ENCODE data around the gene MKLN1.

DNA sequence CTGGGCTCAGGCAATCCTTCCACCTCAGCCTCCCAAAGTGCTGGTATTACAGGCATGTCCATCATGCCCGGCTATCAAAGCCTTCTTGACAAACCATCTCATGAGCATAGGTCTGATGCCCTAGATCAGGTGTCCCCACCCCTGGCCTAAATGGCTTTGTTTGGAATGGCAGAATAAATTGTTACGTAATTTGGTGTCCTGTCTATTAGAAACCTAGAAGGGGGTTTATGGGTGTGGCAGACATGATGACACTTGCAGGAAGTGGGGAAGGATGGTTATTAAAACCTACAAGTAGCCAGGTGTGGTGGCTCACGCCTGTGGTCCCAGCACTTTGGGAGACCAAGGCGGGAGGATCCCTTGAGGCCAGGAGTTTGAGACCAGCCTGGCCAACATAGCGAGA, 38.6 kb upstream of the MKLN1 start:
- TF ChIP-seq CTCF (conservative IDR thresholded peaks at IDR 0.05; ENCODE audit: low read depth, low read length) (no peak), MAFK (IDR thresholded peaks at IDR 0.05; ENCODE audit: low read depth, low read length) (no peak), POLR2A (IDR thresholded peaks at IDR 0.05; ENCODE audit: low read depth, low read length) (no peak), CEBPB (IDR thresholded peaks at IDR 0.05; ENCODE audit: low read depth, low read length) (no peak), RFX5 (IDR thresholded peaks at IDR 0.05; ENCODE audit: low read depth, low read length) (no peak), RCOR1 (IDR thresholded peaks at IDR 0.05; ENCODE audit: insufficient replicate concordance, low read length) (no peak)
